A673 (cell line): ENCODE measurements around the gene MKKS. TPM values are rescaled to one million over a fixed set of nuclear protein-coding genes. Genes with fewer than 3 reads are reported as not detected.

Experiments used
- Bru-seq: library from RNA; stranded (reverse); fragments of 400-500 nt; gene quantifications from one replicate; lab custom pipeline; 2021; lab: Mats Ljungman, UMichigan
- BruChase-seq, 2 experiments: library from RNA; stranded (reverse); fragments of 400-500 nt; gene quantifications; one replicate each; lab custom pipeline; 2021; lab: Mats Ljungman, UMichigan
- BruUV-seq: library from RNA; stranded (reverse); fragments of 400-500 nt; replicated peaks from 2 replicates; lab custom pipeline; 2021; lab: Mats Ljungman, UMichigan
- CTCF ChIA-PET: fragments of 300-600 bp; sonication (Branson Sonifier 250); formaldehyde crosslinking; loops from one replicate; lab custom pipeline; 2022; ENCODE audit warnings: antibody characterized with exemption; lab: Charles Lee
- POLR2A ChIA-PET: fragments of 300-600 bp; sonication (Branson Sonifier 250); formaldehyde crosslinking; loops from one replicate; lab custom pipeline; 2022; ENCODE audit warnings: antibody characterized with exemption; ENCODE audit not compliant: low non-redundant PET; lab: Charles Lee
- DNase-seq: peaks from one replicate; pipeline ENCODE4 v3.0.0-alpha.2; 2015; ENCODE audit warnings: low spot score
- H3K27ac ChIP-seq: fragments of 200-600 bp; sonication (generic); 2 replicates; pipeline ENCODE4 v1.5.1; 2016; ENCODE audit warnings: mixed run types, low read depth, mild to moderate bottlenecking, mixed read lengths, antibody characterized with exemption, low read length; ENCODE audit not compliant: poor library complexity, severe bottlenecking
- H3K27me3 ChIP-seq: fragments of 200-600 bp; sonication (generic); replicated peaks from 2 replicates; pipeline ENCODE4 v1.6.1; 2017; ENCODE audit warnings: mixed run types, low read depth, mild to moderate bottlenecking, mixed read lengths, antibody characterized with exemption, low read length; ENCODE audit not compliant: insufficient read depth, poor library complexity
- H3K36me3 ChIP-seq: fragments of 200-600 bp; sonication (generic); 2 replicates; pipeline ENCODE4 v1.6.1; 2016; ENCODE audit warnings: mixed run types, mild to moderate bottlenecking, mixed read lengths, antibody characterized with exemption, low read length; ENCODE audit not compliant: insufficient read depth, poor library complexity, severe bottlenecking
- H3K4me1 ChIP-seq: fragments of 200-600 bp; sonication (generic); 2 replicates; pipeline ENCODE4 v1.6.1; 2017; ENCODE audit warnings: mixed run types, mild to moderate bottlenecking, mixed read lengths, antibody characterized with exemption, low read length; ENCODE audit not compliant: insufficient read depth, poor library complexity, severe bottlenecking
- H3K4me3 ChIP-seq: fragments of 200-600 bp; sonication (generic); 2 replicates; pipeline ENCODE4 v1.5.1; 2016; ENCODE audit warnings: low read depth, mixed run types, mild to moderate bottlenecking, mixed read lengths, low read length; ENCODE audit not compliant: poor library complexity, severe bottlenecking
- H3K9me3 ChIP-seq: fragments of 200-600 bp; sonication (generic); 2 replicates; pipeline ENCODE4 v1.6.1; 2016; ENCODE audit warnings: mixed run types, low read depth, mild to moderate bottlenecking, mixed read lengths, antibody characterized with exemption, low read length; ENCODE audit not compliant: poor library complexity, severe bottlenecking
- CTCF ChIP-seq: fragments of 300-800, 200-600 bp; sonication (generic); conservative IDR thresholded peaks from 2 replicates; pipeline ENCODE4 v1.5.1; 2017; ENCODE audit warnings: low read depth, mild to moderate bottlenecking, antibody characterized with exemption, low read length, moderate library complexity, mixed read lengths
- EZH2 ChIP-seq: fragments of 200-600 bp; sonication (generic); IDR thresholded peaks from 2 replicates; pipeline ENCODE4 v1.6.1; 2017; ENCODE audit warnings: borderline replicate concordance, low read depth, mild to moderate bottlenecking, mixed read lengths, antibody characterized with exemption, low read length; ENCODE audit not compliant: poor library complexity, severe bottlenecking
- intact Hi-C: fragments of 100-400 bp; cut with micrococcal nuclease; formaldehyde crosslinking; loops from one replicate; pipeline ENCODE4 v1.10.0; 2022; ENCODE audit not compliant: unreplicated experiment
- long read RNA-seq: library from polyadenylated mRNA; stranded (forward); transcript quantifications from one replicate; pipeline ENCODE4 v2.0.0, GENCODE V29; 2022
- total RNA-seq: library from RNA; stranded (reverse); gene quantifications from 2 replicates; pipeline ENCODE4 v1.2.3, GENCODE V29; 2021

The MKKS gene
- 29.2 and 31.9 TPM in 2 replicates for total RNA-seq
- percentile 79 among the genes with signal in this experiment for Bru-seq, nascent RNA
- BruChase-seq, experiment 1, labeled RNA remaining after a 2-hour chase, result percentile 72 among the genes with signal in this experiment
- percentile 83 among the genes with signal in this experiment for BruChase-seq, experiment 2, labeled RNA remaining after a 6-hour chase
- long read RNA-seq, full-length matches to known transcripts, result 108 of 244 reads
- long read RNA-seq, partial matches to known transcripts, result 128 of 244 reads
- long read RNA-seq, other reads (novel, unspliced or antisense), result 8 of 244 reads

- Histone ChIP-seq H3K9me3 (no peaks in the 10 kb centered on the region), H3K4me3 (peak within 1 kb of the TSS; percentile 78), H3K27ac (peak within 1 kb of the TSS; percentile 87), H3K27me3 (no peaks in the 10 kb centered on the region), H3K4me1 (peaks cover 45% of the 10 kb centered on the region), H3K36me3 (no peaks in the 10 kb centered on the region)
- DNase-seq, result peak; percentile 96
- BruUV-seq, result no TSS peak
- POLR2A ChIA-PET, result no interaction called here
- CTCF ChIA-PET, result interaction anchor here (0.8 kb wide), 1 partner anchor 41 kb away, joined by 3 read pairs; no protein-coding TSS in a partner anchor
- intact Hi-C loops, result loop anchor here (2.0 to 5.0 kb wide), 3 partner anchors 33 to 103 kb away; no protein-coding TSS in a partner anchor
- TF ChIP-seq CTCF (0 out of 2 replicates have a peak, but pooled peaks have one; percentile 19), EZH2 (no peak)
Measured at GRCh38 chr20:10433623-10434466, at the start of gene MKKS. Gene MKKS, minus strand, starts transcription at chr20:10434222. Its CDS starts 20,708 bp downstream, at chr20:10413514.

DNA sequence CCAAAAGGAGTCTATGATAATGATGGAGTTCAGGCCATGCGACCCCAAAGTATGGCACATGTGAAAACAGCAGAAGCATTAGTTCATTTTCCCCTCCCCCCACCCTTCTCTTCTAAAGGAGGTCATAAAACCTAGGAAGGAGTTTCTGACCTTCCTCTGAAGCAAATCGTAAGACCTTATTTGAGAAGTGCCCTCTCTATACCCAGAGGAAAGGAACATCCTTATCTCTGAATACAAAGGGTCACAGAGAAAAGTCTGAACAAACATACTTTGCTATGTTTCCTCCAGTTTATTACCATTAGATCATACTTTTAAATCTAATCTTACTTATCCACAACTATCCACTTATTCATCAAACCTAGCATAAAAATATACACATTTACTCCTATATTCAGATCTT lies 49.7 kb upstream of the MKKS start:
- intact Hi-C loops, result no loop called here
- no TSS peak for BruUV-seq
- Histone ChIP-seq H3K27me3 (no peaks in the 10 kb centered on the region), H3K9me3 (no peaks in the 10 kb centered on the region), H3K4me1 (peaks cover 7% of the 10 kb centered on the region), H3K27ac (no peak overlapping the region), H3K36me3 (no peaks in the 10 kb centered on the region), H3K4me3 (no peak overlapping the region)
- ChIA-PET POLR2A (no interaction called here), CTCF (no interaction called here)
- TF ChIP-seq CTCF (no peak), EZH2 (no peak)
- no peak for DNase-seq

GRCh38 chr20:10481676-10482075 lies 47.7 kb upstream of the MKKS start:
- POLR2A ChIA-PET, result no interaction called here

More at GRCh38 chr20:10481676-10482075, 47.7 kb upstream of the MKKS start:
- no TSS peak for BruUV-seq
- no peaks in the 10 kb centered on the region for H3K27me3 ChIP-seq
- intact Hi-C loops, result no loop called here
- CTCF ChIA-PET, result no interaction called here
- H3K36me3 ChIP-seq, result no peaks in the 10 kb centered on the region
- no peak for DNase-seq
- no peak overlapping the region for H3K27ac ChIP-seq
- no peak for TF ChIP-seq EZH2
- no peaks in the 10 kb centered on the region for H3K9me3 ChIP-seq
- no peak overlapping the region for H3K4me3 ChIP-seq
- H3K4me1 ChIP-seq, result peaks cover 4% of the 10 kb centered on the region
